Heart right ventricle (tissue), 16 donors: ENCODE measurements around the gene MDM2. TPM values are rescaled to one million over a fixed set of nuclear protein-coding genes. Genes with fewer than 3 reads are reported as not detected.
"Not testable (repeated sequence)": the region's sequence is repeated elsewhere in the genome, so short reads cannot be mapped to it uniquely, and the experiment has no call there.

Experiments
- ATAC-seq, 8 donors: fragments of 200-7000 bp; cut with Tn5 transposase; one replicate each; pipeline ENCODE4 v1.9.1; 2020; ENCODE audit warnings: mild to moderate bottlenecking in 8 of 8, moderate library complexity in 8 of 8, moderate number of reproducible peaks in 1 of 8
- DNase-seq, 2 donors: peaks; one replicate each; pipeline ENCODE4 v3.0.0-alpha.2; 2020
- H3K27ac ChIP-seq, 10 donors: fragments of 200-600 bp; sonication (generic) in 2 of 10; one replicate each; pipeline versions ENCODE4 v1.5.0 to v1.8.0; 2020 to 2022; ENCODE audit warnings: mild to moderate bottlenecking in 3 of 10
- H3K27me3 ChIP-seq, 7 donors: fragments of 200-600 bp; one replicate each; pipeline ENCODE4 v1.8.0; 2021 to 2022; ENCODE audit warnings: mild to moderate bottlenecking in 2 of 7
- H3K36me3 ChIP-seq, 9 donors: fragments of 200-600 bp; sonication (generic) in 1 of 9; one replicate each; pipeline versions ENCODE4 v1.5.0 to v1.8.0; 2020 to 2022; ENCODE audit warnings: mild to moderate bottlenecking in 2 of 9
- H3K4me1 ChIP-seq, 9 donors: fragments of 200-600 bp; sonication (generic) in 1 of 9; one replicate each; pipeline versions ENCODE4 v1.5.0 to v1.8.0; 2020 to 2022; ENCODE audit warnings: mild to moderate bottlenecking in 4 of 9
- H3K4me3 ChIP-seq, 10 donors: fragments of 200-600 bp; sonication (generic) in 2 of 10; one replicate each; pipeline versions ENCODE4 v1.5.0 to v1.8.0; 2020 to 2022; ENCODE audit warnings: mild to moderate bottlenecking in 7 of 10, moderate library complexity in 2 of 10
- H3K9me3 ChIP-seq, 11 donors: fragments of 200-600 bp in 10 of 11; sonication (generic) in 2 of 11; one replicate each; pipeline versions ENCODE4 v1.5.0 to v1.8.0; 2013 to 2022; ENCODE audit warnings: mild to moderate bottlenecking in 2 of 11, control low read depth in 1 of 11, moderate library complexity in 1 of 11
- WGBS, 2 donors: extraction: QIAGEN DNeasy Blood & Tissue Kit; methylation state at CpG; one replicate each; pipeline ENCODE4 v1.1.7; 2013; ENCODE audit warnings: inconsistent platforms in 1 of 2; 5-methylcytosine and 5-hydroxymethylcytosine counted together
- intact Hi-C, 10 donors: fragments of 100-400 bp; cut with DNase I; formaldehyde crosslinking; loops; one replicate each; pipeline versions ENCODE4 v1.11.1 to v1.14.2; 2022
- polyA plus RNA-seq, 2 donors: library from polyadenylated mRNA; stranded (reverse); fragments of 200-250 nt; gene quantifications; one replicate each; pipeline ENCODE4 v1.2.3, GENCODE V29; 2013
- total RNA-seq, 10 donors: library from RNA; stranded (reverse); fragmentation: NEBNext Ultra II Directional in 3 of 10; extraction: Animal tissue kit (Norgen Biotek cat#: 25700) in 3 of 10; gene quantifications; one replicate each; pipeline versions ENCODE4 v1.2.1 to v1.2.4, GENCODE V29; 2021 to 2023
- TF ChIP-seq, protein P1 (sequence below), 9 donors: fragments of 200-600 bp; sonication (generic) in 2 of 9; IDR thresholded peaks; one replicate each; pipeline versions ENCODE4 v1.5.0 to v1.8.0; 2021 to 2022; ENCODE audit warnings: antibody characterized with exemption in 9 of 9, mild to moderate bottlenecking in 5 of 9, moderate library complexity in 1 of 9
- donor health status: Arrhythmogenic right ventricular cardiomyopathy.
- donor health status: ischemic (EF 13 %, LVEDD 7.1; RV severe dilation, severe dysfunction).
- donor health status: healthy with polysubstance abuse.
- donor health status: DM: no; HTN: yes; CAD: no.
- donor health status: DM: no; HTN: no; CAD: no.
- donor health status: ischemic (EF 25% LVEDD 6.9; RV normal size, moderate dysfunction).
- donor health status: ischemic (EF 25% LVEDD 5.7; RV mildly dilated, moderate dysfunction).
- donor health status: healthy.
- donor health status: DM: yes; HTN: yes; CAD: no.
- donor health status: Ischemic cardiomyopathy.
- donor health status: ischemic (EF 35%, LVEDD 5.7; RV mildly dilated, moderate dysfunction).
- donor health status: nonischemic (EF 11% LVEDD 7.7; RV severe dilation, severe dysfunction).
- donor health status: DM: yes; HTN: yes; CAD: no.
- donor health status: PGD.
- donor health status: ischemic (EF 29% LVEDD 5.4; RV normal size, mild dysfunction).
- donor health status: nonischemic (EF 23%, LVEDD 6.1; RV moderate dilation, normal function).

The MDM2 gene
- total and polyA plus RNA-seq, 12 donors = 15.9 to 95.5 (median 47.1) TPM

DNA sequence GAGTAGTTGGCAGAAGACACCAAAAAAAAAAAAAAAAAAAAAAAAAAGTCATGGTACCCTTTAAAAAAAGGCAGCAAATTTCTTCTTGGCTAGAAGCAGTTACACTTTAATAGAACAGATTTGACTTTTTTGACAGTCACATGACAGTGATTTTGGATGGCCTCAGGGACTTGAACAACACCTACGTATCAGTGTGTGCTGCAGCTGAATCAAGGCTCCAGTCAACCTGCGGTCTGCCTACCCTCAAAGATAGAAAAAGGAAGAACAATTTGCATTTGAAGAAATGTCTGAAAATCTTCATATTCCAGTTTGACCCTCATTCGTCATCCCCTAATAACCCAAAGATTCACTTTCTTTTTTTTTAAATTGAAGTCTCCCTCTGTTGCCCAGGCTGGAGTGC, 53.9 kb downstream of the MDM2 start:
- ATAC-seq (no peak), DNase-seq (no peak)
- TF ChIP-seq, protein P1, sequence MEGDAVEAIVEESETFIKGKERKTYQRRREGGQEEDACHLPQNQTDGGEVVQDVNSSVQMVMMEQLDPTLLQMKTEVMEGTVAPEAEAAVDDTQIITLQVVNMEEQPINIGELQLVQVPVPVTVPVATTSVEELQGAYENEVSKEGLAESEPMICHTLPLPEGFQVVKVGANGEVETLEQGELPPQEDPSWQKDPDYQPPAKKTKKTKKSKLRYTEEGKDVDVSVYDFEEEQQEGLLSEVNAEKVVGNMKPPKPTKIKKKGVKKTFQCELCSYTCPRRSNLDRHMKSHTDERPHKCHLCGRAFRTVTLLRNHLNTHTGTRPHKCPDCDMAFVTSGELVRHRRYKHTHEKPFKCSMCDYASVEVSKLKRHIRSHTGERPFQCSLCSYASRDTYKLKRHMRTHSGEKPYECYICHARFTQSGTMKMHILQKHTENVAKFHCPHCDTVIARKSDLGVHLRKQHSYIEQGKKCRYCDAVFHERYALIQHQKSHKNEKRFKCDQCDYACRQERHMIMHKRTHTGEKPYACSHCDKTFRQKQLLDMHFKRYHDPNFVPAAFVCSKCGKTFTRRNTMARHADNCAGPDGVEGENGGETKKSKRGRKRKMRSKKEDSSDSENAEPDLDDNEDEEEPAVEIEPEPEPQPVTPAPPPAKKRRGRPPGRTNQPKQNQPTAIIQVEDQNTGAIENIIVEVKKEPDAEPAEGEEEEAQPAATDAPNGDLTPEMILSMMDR (IDR thresholded peaks at IDR 0.05) = no peak
- no peaks in the 10 kb centered on the region for H3K4me1 ChIP-seq
- WGBS, 2 donors = 91 to 92% methylated on average over 3 of the region's 3 CpGs
- H3K9me3 ChIP-seq = no peaks in the 10 kb centered on the region
- H3K36me3 ChIP-seq = peaks cover 0 to 8% (median 0%) of the 10 kb centered on the region in 9 donors
- intact Hi-C loops = loop anchor here in 4 of 10 donors (5.0 to 10.0 kb wide), 3 partner anchors 203 to 295 kb away; no protein-coding TSS in a partner anchor
- H3K27me3 ChIP-seq = no peaks in the 10 kb centered on the region
- H3K4me3 ChIP-seq = no peak overlapping the region
- no peak overlapping the region for H3K27ac ChIP-seq

DNA sequence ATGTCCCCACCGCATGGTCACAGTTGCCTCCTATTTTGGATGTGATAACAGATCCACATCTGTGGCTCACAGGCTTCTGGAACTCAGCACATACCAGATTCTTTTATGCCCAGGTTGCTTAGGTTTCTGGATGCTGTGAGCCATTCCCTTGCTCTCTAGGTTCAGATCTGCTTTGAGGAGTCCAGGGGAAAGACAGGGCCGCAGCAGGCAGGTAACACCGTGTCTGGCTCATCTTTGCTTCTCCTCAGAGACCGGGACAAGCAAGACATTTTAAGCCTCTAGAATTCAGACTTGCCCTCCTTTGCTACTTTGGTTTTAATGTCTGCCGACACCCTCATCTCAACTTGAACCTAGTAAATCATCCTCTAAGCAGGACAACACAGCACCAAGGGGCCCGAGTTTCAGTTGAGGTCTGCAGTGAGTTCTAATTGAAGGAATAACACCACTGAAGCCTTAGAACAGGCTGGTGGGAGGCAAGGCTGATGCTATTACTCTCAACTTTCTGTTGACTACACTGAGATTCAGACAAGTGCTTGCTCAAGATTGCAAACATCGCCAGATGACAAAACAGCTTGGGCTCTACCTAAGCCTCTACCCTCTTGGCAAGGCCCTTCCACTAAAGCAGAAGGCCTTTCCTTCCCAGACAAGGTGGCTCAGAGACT, 55.3 kb downstream of the MDM2 start:
- intact Hi-C loops = loop anchor here in 4 of 10 donors (1.0 to 10.0 kb wide), 4 partner anchors 202 to 294 kb away; no protein-coding TSS in a partner anchor
- Histone ChIP-seq H3K9me3 (no peaks in the 10 kb centered on the region), H3K27me3 (no peaks in the 10 kb centered on the region), H3K4me3 (no peak overlapping the region), H3K4me1 (no peaks in the 10 kb centered on the region), H3K27ac (no peak overlapping the region), H3K36me3 (peaks cover 0 to 10% (median 0%) of the 10 kb centered on the region in 9 donors)
- TF ChIP-seq, protein P1 (IDR thresholded peaks at IDR 0.05) = no peak
- WGBS, 2 donors = 82 to 87% methylated on average over 7 of the region's 7 CpGs
- DNase-seq (no peak), ATAC-seq (no peak)

DNA sequence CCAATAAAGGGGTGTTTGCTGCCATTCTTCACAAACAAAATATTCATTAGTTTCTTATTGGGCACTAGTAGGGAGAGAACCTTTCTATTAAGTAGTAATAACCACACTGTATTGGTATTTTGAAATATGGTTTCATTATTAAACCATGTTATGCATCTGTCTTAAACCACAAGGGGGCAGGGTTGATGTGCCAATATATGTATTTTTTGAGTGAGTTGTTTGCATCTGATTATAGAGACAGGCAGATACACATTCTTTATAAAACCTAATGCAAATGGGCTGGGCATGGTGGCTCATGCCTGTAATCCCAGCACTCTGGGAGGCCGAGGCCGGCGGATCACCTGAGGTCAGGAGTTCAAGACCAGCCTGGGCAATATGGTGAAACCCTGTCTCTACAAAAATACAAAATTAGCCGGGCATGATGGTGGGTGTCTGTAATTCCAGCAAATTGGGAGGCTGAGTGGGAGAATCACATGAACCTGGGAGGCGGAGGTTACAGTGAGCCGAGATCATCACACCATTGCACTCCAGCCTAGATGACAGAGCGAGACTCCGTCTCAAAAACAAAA, 56.0 kb downstream of the MDM2 start:
- H3K4me3 ChIP-seq, H3K4me1 ChIP-seq, H3K27ac ChIP-seq, ATAC-seq, H3K27me3 ChIP-seq, H3K9me3 ChIP-seq: not testable (repeated sequence)
- peaks cover 0 to 15% (median 0%) of the 10 kb centered on the region in 9 donors for H3K36me3 ChIP-seq
- intact Hi-C loops = loop anchor here in 7 of 10 donors (1.0 to 10.0 kb wide), 6 partner anchors 201 to 293 kb away; no protein-coding TSS in a partner anchor
- DNase-seq = peak in 1 of 2 donors; percentile 13
- TF ChIP-seq, protein P1 (IDR thresholded peaks at IDR 0.05) = peak; percentile 51 to 72 (median 63)
- WGBS, 2 donors = 83 to 89% methylated on average over 8 of the region's 8 CpGs

DNA sequence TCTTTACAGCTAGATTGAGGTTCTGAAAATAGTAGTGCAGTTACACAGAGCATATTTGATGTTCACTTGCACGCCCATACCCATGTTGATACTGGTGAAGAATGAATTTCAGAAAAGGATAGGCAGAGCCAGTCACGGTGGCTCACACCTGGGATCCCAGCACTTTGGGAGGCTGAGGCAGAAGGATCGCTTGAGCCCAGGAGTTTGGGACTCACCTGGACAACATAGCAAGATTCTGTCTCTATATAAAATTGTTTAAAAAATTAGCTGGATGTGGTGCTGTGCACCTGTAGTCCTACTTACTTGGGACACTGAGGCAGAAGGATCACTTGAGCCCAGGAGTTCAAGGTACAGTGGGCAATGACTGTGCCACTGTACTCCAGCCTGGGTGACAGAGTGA, 56.6 kb downstream of the MDM2 start:
- no peak for DNase-seq
- no peaks in the 10 kb centered on the region for H3K4me1 ChIP-seq
- peaks cover 0 to 20% (median 0%) of the 10 kb centered on the region in 9 donors for H3K36me3 ChIP-seq
- H3K27ac ChIP-seq = no peak overlapping the region
- 94 to 98% methylated on average over 3 of the region's 3 CpGs for WGBS, 2 donors
- no peak overlapping the region for H3K4me3 ChIP-seq
- H3K9me3 ChIP-seq = no peaks in the 10 kb centered on the region
- no peaks in the 10 kb centered on the region for H3K27me3 ChIP-seq
- intact Hi-C loops = loop anchor here (2.0 to 10.0 kb wide), 6 partner anchors 200 to 293 kb away; no protein-coding TSS in a partner anchor
- ATAC-seq = no peak
- TF ChIP-seq, protein P1 (IDR thresholded peaks at IDR 0.05) = no peak
